DMS 273 (cell line): ENCODE results near the gene EMX2.
"Not testable (repeated sequence)": the region's sequence is repeated elsewhere in the genome, so short reads cannot be mapped to it uniquely, and the experiment has no call there.

Source experiments
- DNase-seq: peaks from one replicate; lab custom pipeline; 2025; ENCODE audit not compliant: unreplicated experiment; lab: John Stamatoyannopoulos, UW

Gene EMX2

DNA sequence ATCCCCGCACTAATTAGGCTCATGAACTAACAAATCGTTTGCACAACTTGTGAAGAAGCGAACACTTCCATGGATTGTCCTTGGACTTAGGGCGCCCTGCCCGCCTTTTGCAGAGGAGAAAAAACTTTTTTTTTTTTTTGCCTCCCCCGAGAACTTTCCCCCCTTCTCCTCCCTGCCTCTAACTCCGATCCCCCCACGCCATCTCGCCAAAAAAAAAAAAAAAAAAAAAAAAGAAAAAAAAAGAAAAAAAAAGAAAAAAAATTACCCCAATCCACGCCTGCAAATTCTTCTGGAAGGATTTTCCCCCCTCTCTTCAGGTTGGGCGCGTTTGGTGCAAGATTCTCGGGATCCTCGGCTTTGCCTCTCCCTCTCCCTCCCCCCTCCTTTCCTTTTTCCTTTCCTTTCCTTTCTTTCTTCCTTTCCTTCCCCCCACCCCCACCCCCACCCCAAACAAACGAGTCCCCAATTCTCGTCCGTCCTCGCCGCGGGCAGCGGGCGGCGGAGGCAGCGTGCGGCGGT is at the start of gene EMX2:
Gene EMX2 (plus strand): TSS at position 41 of the 519 bp plus-strand sequence. CDS start 522 bp downstream, outside the sequence.
- no peak for DNase-seq

- no peak for DNase-seq
These were observed 46.5 kb upstream of the EMX2 start for GRCh38 chr10:117496031-117496430.

GRCh38 chr10:117496616-117497028 is 45.9 kb upstream of the EMX2 start:
- DNase-seq = peak; percentile 85

DNA sequence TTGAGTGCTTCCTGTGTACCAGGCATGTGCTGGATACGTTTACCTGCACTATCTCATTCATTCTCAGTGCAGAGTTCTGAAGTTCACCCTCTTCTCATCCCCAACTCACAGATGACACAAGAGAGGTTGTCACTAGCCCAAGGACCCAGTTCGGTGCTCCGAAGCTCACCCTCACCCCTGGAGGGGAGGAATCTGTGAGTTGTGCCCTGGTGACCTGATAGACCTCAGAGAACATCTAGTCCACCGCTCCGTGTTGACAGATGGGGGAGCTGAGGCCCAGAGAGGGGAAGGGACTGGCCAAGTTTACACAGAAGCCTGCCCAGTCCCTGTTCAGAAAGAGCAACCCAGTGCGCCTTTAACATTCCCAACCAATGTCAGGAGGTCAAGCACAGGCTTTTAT is 44.8 kb upstream of the EMX2 start:
- no peak for DNase-seq

- DNase-seq = no peak
These were observed 43.1 kb upstream of the EMX2 start for GRCh38 chr10:117499248-117500105.

DNA sequence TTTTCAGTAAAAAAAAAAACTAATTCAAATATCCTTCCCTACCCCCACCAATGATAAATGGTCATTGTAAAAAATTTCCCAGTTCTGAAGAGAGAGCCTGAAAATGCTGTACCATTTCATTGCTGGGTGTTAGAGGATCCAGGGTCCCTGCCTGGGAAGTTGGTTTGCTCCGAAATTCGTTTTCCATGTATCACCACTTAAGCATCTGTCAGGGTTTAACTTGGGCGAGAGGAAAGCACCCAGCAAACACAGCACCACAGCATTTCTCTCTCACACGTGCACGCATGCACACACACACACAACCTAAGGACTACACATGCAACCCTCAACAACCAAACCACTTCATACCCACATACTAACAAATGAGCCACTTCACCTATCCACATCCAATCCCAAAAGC is 42.1 kb upstream of the EMX2 start:
- DNase-seq = no peak

DNA sequence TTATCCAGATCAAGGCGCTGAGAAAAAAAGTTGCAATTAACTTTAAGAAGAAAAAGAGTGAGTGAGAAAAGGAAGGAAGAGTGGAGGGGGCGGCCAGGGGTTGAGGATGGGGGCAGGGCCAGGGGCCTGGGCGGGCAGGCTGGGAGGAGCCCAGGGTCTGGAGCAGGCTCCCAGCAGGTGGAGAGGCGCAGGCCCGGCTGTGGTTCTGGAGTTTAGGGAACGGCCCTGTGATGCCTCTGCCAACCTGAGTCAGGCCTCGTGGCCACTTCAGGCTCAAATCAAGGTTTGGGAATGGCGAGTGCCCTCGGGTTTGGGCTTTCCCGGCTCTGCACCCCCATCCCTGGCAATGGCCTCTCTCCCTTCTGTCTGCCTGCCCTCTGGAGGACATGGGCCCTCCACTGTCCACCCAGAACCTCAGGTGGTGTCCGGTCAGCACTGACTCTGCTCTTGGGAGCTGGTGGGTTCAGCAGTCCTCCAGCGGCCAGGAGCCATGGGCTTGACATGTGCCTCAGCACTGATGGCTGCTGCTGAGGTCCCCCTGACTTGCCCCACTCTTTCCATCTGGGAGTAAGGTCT is 41.0 kb upstream of the EMX2 start:
- no peak for DNase-seq

- no peak for DNase-seq
These were observed 39.9 kb upstream of the EMX2 start for GRCh38 chr10:117502421-117503243.

DNA sequence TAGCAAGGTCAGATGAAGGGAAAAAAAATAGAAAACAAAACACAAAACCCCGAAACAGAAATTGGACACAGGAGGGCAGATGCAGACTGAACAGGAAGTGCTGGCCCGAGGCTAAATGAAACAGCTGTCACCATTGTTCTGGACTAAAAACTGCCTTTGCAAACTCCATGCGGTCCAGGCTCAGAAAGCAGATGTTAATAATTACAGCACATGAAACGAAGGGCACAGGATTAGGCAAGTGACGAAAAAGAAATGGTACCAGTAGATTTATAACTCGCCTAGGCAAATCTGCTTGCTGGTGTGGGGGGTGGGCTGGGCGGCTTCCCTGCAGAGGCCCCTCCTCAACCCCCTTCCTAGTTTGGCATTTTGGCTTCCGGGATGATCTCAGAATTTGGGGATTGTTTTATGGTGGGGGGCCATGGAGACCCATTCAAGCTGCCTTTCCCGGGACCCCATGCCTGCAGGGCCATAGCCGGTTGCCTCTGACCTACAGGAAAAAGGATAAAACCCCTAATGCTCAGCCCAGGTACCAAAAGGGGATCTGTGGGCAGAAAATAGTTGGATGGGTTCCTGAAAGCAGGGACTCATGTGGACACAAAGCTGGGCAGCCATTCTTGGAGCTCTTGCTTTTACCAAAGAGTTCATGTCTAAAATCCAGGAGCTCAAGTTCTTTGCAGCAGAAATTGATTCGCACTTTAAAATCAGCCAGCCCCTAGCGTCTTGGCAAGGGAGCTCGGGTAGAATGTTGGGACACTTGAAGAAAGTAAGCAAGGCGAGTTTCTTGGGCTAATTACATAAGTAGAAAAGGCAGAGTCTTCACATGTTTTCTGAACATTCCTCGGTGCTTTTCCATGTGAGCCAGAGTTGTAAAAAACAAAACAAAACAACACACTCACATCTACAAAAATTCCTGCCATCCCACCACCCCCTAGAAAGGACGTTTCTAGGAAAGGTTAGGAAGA is 39.0 kb upstream of the EMX2 start:
- DNase-seq = peak; percentile 82

- no peak for DNase-seq
These were observed 38.0 kb upstream of the EMX2 start for GRCh38 chr10:117504562-117504961.

- not testable (repeated sequence) for DNase-seq
These were observed 35.5 kb upstream of the EMX2 start for GRCh38 chr10:117507081-117507480.

DNA sequence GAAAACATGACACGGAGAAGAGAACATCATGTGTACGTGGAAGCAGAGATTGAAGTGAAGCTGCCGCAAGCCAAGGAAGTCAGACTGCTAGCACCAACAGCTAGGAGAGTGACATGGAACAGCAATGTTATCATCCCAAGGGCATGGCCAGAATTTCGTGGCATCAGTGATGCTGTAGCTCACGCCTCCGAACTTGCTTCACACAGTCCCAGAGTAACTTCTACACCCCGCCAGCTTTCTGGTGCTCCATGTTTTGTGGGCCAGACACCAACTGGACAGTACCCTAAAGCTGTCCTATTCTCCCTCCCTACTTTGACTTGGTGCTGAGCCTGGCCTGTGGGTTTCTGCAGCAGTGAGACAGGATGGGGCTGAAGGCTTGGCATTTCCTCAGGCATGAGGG is 33.0 kb upstream of the EMX2 start:
- no peak for DNase-seq

GRCh38 chr10:117511601-117512390 is 30.8 kb upstream of the EMX2 start:
- no peak for DNase-seq

DNA sequence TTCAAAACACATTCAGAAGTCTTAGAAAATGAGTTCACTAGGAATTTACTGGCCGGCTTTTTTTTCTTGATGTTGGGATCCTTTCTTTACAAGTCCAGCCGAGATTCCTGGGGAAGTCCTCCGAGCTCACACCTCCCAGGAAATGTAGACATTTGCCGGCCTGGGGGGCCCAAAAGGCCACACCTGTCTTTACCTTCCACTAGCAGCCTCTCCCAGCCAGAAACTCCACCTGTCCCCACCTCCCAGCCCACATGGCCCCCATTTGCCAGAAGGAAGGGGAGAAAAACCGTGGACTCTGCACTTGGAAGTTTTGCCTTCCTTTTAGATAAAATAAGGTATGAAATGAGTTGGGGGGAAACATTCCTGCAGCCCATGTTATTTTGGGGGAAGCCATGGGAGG is 27.6 kb upstream of the EMX2 start:
- DNase-seq = no peak

DNA sequence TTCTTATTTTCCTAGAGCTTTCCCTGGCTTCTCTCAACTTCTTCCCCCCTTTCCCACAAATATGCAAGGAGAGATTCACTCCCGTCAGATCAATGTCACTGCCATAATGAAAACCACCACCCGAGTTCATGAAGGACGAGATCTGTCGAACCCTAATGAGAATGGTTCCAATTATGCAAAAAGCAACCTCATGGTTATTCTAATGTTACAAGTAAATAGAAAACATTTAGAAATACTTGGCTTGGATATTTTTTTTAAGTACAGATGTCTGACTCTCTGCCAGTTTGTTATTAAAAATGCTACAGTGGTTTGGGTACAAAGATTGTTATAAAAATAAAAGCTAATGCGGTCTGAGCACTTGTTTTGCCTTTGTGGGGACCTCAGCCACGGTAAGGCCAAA is 25.9 kb upstream of the EMX2 start:
- no peak for DNase-seq

DNA sequence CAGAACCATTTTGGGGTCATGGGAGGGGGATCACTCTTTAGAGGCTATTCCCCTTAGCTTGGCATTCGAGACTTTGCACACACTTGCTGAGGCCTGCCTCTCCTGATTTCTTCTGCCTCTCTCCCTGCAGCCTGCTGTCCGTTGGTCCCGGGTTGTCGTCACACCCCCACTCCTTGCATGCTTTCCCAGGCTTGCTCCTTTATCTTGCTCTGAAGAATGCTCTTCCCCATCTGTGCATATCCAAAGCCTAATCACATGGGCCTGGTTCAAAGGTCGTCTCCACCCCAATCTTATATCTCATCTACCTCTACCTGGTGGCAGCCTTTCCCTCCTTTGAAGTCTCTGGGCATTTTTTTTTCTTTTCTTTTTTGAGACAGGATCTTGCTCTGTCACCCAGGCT is 24.3 kb upstream of the EMX2 start:
- DNase-seq = no peak

DNA sequence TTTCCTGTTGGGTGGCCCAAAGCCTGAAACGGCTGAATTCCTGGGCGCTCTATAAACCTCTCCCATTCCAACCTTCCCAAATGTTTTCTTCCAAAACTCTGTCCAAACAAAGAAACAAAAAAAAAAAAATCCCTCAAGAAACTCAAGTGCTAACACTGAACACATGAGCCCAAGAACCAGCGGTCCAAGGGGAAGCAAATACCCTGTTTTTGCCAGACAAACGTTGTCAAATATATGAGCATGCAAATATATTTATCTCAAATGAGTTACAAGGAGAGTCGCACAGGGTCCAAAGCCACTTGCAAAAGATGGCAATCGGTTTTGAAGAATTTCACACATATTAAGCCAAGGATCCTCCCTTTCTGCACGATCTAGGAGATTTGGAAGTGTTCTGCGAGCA is 23.3 kb upstream of the EMX2 start:
- no peak for DNase-seq

DNA sequence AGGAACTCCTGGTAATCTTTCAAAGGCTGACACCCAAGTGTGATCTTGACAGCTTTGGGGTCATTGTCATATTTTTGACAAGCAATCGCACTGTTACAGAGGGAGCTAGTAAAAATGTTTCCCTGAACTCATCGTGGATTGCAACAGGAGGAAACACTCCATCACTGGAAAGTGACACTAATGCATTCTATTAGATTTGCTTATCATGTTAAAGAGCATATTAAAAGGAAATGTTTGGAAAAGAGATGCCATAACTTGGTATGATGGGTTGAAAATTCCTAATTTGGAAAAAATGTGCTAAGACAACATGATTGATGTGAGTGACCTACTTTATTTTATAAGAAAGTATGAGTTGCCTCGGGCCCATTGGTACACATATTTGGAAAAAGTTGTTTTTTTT is 22.7 kb upstream of the EMX2 start:
- no peak for DNase-seq

DNA sequence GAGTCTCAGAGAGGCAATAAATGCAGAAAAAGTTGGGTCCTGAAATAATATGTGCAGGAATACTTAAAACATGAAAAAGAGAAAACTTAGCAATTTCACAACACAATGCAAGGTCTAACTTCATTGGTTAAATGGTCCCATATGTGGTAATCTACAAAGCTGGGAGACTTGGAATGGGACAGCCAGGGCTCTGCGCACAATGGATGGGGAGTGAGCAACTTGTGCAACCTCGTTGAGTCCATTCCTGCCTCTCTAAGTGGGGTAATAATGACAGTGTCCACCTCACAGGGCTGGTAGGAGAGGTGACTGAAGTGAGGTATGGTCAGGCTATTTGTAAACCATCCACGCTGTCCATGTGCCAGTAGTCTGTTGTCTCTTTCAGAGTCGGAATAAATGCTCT is 11.8 kb upstream of the EMX2 start:
- no peak for DNase-seq
